Measurements from ENCODE around the gene SH3BGRL3.

DNA sequence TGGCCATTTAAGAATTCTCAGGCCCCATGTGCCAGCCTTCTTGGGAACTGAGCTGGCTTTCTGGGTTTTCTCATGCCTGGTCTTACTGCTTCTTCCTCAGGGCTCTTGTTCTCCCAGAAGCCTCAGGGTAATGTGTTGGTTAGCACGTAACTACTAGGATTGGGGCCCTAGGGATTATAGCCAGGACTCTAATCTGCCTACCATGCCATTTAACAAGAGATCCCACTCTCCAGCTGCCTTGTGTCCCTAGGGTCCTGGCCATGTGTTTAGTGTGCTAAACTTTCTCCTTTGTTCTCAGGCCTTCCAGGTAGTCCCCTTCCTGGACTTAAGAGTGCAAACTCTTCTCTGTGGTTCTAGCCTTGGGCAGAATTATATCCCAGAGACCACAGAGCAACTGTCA lies 2.2 kb upstream of the SH3BGRL3 start:
- no peak for TF ChIP-seq POLR2A (IDR thresholded peaks at IDR 0.05; ENCODE audit: insufficient read depth in 1 of 2, low read depth in 2 of 2, low read length in 2 of 2)
- no peak for TF ChIP-seq POLR2AphosphoS5 (IDR thresholded peaks at IDR 0.05; ENCODE audit: low read depth, low read length)
- no peak for TF ChIP-seq ZNF782 (CRISPR knock-in tag; IDR thresholded peaks at IDR 0.05; ENCODE audit: borderline replicate concordance)
